H1 (cell line): ENCODE measurements around the gene GUCY2C. TPM values are rescaled to one million over a fixed set of nuclear protein-coding genes. Genes with fewer than 3 reads are reported as not detected.

Experiments used
- BACH1 ChIP-seq: IDR thresholded peaks from 2 replicates; pipeline ENCODE4 v1.6.1; 2012; ENCODE audit warnings: low read length, improper control_type of control experiment
- CBX5 ChIP-seq: fragments of 300-800, 300-1000 bp; sonication (generic); IDR thresholded peaks from 2 replicates; pipeline ENCODE4 v1.7.1; 2016; ENCODE audit warnings: antibody characterized with exemption, low read length, low read depth
- EP300 ChIP-seq, 2 experiments: IDR thresholded peaks; 1 replicate in 1 of 2; 2 replicates in 1 of 2; pipeline ENCODE4 v1.6.1; 2011 to 2012; ENCODE audit warnings: low read depth in 2 of 2, low read length in 2 of 2, mild to moderate bottlenecking in 2 of 2, borderline replicate concordance in 1 of 2, inconsistent platforms in 1 of 2, moderate library complexity in 1 of 2
- MAFK ChIP-seq: IDR thresholded peaks from 2 replicates; pipeline ENCODE4 v1.6.1; 2012; ENCODE audit warnings: low read depth, mild to moderate bottlenecking, improper control_type of control experiment, low read length
- SAP30 ChIP-seq: fragments of 300-600 bp; sonication (generic); IDR thresholded peaks from 2 replicates; pipeline ENCODE4 v1.7.1; 2012; ENCODE audit warnings: low read length, moderate library complexity, mild to moderate bottlenecking, inconsistent platforms; ENCODE audit not compliant: insufficient read depth, insufficient replicate concordance
- polyA plus RNA-seq, 7 experiments: library from polyadenylated mRNA; depleted of rRNA in 3 of 7; stranded (reverse) in 5 of 7; unstranded in 2 of 7; fragments of >200 nt in 5 of 7; fragments of 200-250 nt in 2 of 7; gene quantifications; 1 replicate in 5 of 7; 2 replicates in 1 of 7; 4 replicates in 1 of 7; pipeline versions ENCODE4 v1.2.1 to v1.2.3, GENCODE V29; 2011 to 2013; ENCODE audit warnings: missing spikeins in 2 of 7, mixed read lengths in 2 of 7
- total RNA-seq: library from RNA; stranded (reverse); fragmentation: NEBNext Ultra II Directional; extraction: Animal tissue kit (Norgen Biotek cat#: 25700); gene quantifications from 2 replicates; pipeline ENCODE4 v1.2.1, GENCODE V29; 2021

GUCY2C gene
- total and polyA plus RNA-seq, 2 of the 8 experiments (the other 6 are each of a cell fraction or from before 2014, with no cell fraction given) = 1.9 to 3.2 TPM

DNA sequence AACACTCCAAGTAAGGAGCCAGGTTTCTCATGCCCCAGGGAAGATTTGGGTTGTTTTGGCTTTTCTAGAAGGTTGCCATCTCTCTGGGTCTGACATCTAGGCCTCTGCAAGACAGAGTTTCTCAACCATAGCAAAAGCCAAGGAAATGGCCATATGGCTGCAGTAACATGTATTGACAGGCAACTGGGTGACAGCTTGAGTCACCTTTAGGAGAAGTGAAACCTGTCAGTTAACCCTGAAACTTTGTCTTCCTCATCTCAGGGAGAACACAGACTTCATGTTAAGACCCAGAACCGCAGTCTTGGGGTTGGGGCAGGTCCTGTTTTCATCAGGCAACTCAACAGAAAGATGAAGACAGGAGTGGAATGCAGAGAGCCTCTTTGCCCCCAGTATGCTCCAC is 82.7 kb downstream of the GUCY2C start (continued):
- TF ChIP-seq BACH1 (no peak), EP300 (IDR thresholded peaks at IDR 0.05; ENCODE audit: borderline replicate concordance in 1 of 2, low read depth in 2 of 2, low read length in 2 of 2) (no peak), CBX5 (no peak), SAP30 (no peak), MAFK (no peak)
